Activated CD8-positive, alpha-beta memory T cell treated with anti-CD3 and anti-CD28 coated beads, Interleukin-2, amount 50 U/mL, for 48 hours (primary cell): ENCODE measurements around the gene CISH.
A peak's percentile ranks its signal among the peaks of the same experiment; 100 is the strongest.

Source experiments
- DNase-seq: peaks from one replicate; pipeline ENCODE4 v3.0.0-alpha.2; 2020

CISH gene

DNA sequence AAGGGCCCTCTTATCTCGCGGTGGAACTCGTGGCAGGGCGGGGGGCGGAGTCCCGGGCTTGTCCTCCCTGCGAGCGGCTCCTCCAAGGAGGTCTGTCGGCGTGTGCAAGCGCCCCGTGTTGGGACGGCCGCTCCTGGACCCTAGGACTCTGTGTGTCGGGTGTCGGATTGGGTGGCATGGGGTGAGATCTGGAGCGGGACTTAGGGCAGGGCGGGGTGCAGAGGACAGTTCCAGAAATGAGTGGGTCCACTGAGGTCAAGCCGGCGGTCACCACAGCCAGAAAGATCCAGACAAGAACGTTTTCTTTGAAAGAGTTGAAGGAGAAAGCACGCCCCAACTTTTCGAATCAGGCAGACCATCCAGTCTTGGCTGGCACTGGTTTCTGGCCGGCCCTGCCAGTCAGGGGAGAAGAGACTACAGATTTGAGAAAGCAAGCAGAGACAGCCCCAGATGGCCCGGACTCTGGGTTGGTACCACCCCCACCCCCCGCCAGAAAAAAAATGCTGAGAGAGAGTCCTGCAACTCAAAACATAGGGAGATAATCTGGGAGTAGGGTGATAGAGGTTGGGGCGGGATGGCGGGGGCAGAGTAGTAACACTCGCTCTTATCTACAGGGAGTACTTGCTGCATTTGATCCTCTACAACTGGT lies 784 bp upstream of the CISH start:
- DNase-seq, result no peak

DNA sequence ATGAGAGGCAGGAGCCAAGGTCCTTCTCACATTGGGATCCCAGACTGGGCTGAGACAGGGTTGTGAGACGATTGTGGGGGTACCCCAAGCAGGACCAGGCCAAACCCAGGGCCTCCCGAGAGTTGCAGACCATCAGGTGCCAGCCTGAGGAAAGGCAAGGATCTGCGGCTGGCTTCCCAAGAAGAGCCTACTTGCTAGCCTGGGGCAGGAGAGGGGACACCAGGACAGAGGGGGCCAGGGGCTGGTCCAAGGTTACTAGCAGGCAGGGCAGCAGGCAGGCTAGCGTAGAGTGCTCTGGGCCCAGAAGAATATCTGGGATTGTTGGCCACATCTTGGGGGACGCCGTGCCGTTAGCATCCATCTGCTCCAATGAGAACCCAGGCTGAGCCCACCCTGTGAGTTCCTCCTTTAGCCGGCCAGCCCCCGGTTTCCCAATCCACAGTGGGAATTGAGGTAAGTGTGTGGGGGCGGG lies 546 bp downstream of the CISH start:
- peak; percentile 73 for DNase-seq

DNA sequence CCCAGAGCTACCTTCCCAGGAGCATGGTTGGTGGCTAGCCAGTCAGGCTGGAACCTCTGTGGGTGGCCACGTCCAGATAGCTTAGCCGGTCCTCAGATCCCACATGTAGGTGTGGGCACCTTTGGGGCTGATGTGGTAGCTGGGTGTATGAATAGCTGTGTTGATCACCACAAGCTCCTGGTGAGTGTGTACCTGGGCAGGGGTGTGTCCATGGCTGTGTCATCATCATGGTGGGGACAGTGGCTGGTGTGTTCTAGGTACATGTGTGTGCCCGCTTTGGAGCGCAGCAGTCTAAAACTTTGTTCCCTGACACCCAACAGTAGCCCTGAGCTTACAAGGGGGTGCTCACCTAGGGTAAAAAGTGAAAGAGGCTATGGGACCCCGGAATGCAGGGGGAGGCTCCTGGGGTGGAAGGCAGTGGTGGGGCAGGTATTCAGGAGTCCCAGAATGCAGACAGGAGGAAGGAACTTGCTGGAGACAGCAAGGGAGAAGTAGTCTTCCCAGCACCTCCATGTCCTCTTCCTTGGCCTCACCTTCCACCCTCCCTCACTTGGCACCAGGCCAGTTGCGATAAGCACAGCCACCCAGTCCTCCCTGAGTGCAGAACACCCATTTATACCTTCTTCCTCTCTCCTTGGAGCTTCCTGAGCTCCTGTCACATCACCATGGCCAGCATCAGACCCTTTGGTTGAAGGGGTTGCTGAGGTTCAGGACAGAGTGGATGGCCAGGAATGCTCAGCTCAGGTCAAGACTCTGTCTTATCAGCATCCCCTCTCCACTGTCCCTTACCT lies 1.2 kb downstream of the CISH start:
- DNase-seq, result peak; percentile 80

GRCh38 chr3:50609763-50610085 lies 1.9 kb downstream of the CISH start:
- peak; percentile 77 for DNase-seq

GRCh38 chr3:50609071-50609762 lies 2.4 kb downstream of the CISH start:
- peak; percentile 75 for DNase-seq

DNA sequence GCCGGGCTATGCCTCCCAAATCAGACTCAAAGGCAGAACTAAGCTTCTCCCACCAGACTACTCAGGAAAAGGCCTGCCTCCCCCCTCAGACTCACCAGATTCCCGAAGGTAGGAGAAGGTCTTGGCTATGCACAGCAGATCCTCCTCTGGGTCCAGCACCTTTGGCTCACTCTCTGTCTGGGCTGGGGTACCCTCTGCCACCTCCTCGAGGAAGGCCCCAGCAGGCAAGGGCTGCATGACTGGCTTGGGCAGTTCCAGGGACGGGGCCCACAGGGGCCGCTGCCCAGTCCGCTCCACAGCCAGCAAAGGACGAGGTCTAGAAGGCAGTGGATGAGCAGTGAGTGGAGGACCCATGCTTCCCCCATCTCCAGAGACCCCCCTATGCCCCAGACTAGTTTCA lies 3.3 kb downstream of the CISH start:
- DNase-seq, result peak; percentile 79

- DNase-seq, result peak; percentile 81
Measured at GRCh38 chr3:50607271-50608091, 4.1 kb downstream of the CISH start.

- peak; percentile 79 for DNase-seq
Measured at GRCh38 chr3:50606596-50606995, 5.0 kb downstream of the CISH start.

GRCh38 chr3:50605901-50606326 lies 5.7 kb downstream of the CISH start:
- peak; percentile 79 for DNase-seq

- DNase-seq, result peak; percentile 78
Measured at GRCh38 chr3:50604628-50605588, 6.7 kb downstream of the CISH start.

- peak; percentile 75 for DNase-seq
Measured at GRCh38 chr3:50604110-50604621, 7.4 kb downstream of the CISH start.

DNA sequence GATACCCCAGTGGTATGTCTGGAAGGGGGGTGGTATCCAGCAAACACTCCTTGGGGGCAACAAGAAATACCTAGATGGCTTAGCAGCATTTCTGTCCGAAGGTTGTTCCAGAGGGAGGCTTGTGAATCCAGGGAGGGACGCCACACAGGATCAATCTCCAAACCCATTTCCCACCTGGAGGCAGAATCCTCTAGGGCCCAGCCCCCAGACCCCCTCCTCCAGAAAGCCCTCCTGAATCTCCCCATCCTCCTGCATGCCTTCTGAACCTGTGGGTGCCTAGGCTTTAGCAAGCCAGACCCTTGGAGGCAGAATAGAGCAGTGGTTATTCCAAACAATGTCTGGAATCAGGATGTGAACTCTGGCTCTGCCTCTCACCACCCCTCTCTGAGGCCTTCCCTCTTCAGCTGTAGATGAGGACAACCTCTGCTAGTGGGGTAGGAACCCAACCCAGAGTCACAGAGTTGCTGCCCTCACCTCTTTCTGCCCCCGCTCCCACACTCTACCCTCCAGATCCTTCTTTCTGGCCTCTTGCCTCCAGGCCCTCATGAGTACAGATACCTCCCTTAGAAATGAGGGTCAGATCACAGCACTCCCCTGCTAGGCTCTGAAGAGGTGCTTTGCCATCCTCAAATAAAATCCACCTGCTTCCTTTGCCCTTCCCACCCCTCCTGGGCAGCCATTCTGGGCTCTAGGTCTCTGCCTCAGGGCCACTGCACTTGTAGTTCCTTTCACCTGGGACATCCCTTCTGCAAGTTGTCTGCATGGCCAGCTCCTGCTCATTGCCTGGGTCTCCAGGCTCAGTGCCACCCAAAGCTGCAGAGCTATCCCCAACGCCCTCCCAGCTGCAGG lies 8.1 kb downstream of the CISH start:
- DNase-seq, result peak; percentile 81

DNA sequence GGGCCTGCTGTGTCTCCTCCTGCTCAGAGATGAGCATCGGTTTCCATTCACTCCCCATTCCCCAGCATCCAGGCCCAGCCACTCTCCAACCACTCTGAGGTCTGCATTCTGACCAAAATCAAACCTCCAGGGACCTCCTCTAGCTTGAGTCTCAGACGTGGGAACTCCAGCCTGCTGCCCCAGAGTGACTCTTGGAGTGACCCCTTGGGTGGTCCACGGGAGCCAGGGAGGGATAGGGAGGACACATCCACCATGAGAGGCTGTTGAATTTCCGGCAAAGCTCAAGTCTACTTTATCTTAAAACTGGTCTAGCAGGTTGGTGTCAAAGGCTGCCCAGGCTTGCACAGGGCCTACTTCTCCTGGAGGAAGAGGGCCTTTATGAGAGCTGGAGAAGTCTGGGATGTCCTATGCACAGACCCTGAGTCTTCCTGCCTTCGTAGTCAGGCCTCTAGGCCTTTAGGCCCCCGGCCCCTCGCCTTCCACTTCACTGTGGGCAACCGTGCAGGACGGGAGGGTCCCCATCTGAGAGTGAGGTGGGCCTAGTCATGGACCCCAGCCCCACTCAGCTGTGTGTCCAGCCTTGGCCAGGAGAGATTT lies 8.9 kb downstream of the CISH start:
- DNase-seq, result peak; percentile 76

- DNase-seq, result peak; percentile 94
Measured at GRCh38 chr3:50600841-50601591, 10.6 kb downstream of the CISH start.

GRCh38 chr3:50600141-50600753 lies 11.3 kb downstream of the CISH start:
- peak; percentile 79 for DNase-seq

- DNase-seq, result peak; percentile 75
Measured at GRCh38 chr3:50599716-50600118, 11.9 kb downstream of the CISH start.

DNA sequence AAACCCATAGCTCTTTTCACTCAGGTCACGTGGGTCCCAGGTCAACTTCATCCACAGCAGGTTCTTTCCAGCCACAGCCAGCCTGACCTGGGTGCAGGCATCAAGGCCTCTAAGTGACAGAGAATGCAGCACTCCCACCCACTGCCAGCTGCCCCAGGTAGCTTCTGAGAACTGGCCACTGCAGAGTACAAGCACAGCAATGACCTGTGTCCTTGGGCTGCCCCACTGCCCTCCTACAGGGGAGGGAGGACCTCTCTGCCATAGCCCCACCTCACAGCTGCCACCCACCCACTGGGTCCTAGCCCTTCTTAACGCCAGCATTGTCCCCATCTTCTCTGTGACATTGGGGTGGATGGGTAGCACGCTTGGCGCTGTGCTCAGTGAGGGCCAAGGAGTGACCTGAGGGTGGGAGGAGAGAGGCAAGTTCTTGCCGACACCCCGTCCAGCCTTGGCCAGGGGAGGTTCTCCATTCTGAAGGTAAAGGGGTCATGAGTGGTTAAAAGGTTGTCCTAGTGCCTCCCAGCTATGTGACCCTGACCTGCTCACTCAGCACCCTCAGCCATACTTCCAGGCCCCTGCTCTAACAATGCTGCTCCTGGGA lies 12.4 kb downstream of the CISH start:
- no peak for DNase-seq

GRCh38 chr3:50594253-50594785 lies 17.3 kb downstream of the CISH start:
- DNase-seq, result no peak
